Upper lobe of left lung (tissue), 6 donors: ENCODE measurements around the gene SLC6A18. TPM values are rescaled to one million over a fixed set of nuclear protein-coding genes. Genes with fewer than 3 reads are reported as not detected.

Source experiments
- ATAC-seq, 2 donors: fragments of 200-7000 bp; cut with Tn5 transposase; one replicate each; pipeline ENCODE4 v1.9.1; 2022; ENCODE audit warnings: mild to moderate bottlenecking in 2 of 2, moderate library complexity in 2 of 2; ENCODE audit not compliant: low FRiP score in 2 of 2
- DNase-seq, 2 donors: peaks; one replicate each; pipeline ENCODE4 v3.0.0-alpha.2; 2019 to 2020
- H3K27ac ChIP-seq, 4 donors: fragments of 200-600 bp; sonication (generic); one replicate each; pipeline ENCODE4 v1.5.1; 2016 to 2019
- H3K27me3 ChIP-seq, 4 donors: fragments of 200-600 bp; sonication (generic); one replicate each; pipeline ENCODE4 v1.5.1; 2017 to 2019
- H3K36me3 ChIP-seq, 4 donors: fragments of 200-600 bp; sonication (generic); one replicate each; pipeline ENCODE4 v1.5.1; 2016 to 2019
- H3K4me1 ChIP-seq, 4 donors: fragments of 200-600 bp; sonication (generic); one replicate each; pipeline ENCODE4 v1.5.1; 2018 to 2019
- H3K4me3 ChIP-seq, 4 donors: fragments of 200-600 bp; sonication (generic); one replicate each; pipeline ENCODE4 v1.5.1; 2017 to 2019; ENCODE audit warnings: mild to moderate bottlenecking in 2 of 4, moderate library complexity in 1 of 4
- H3K9me3 ChIP-seq, 4 donors: fragments of 200-600 bp; sonication (generic); one replicate each; pipeline ENCODE4 v1.5.1; 2018 to 2019
- EP300 ChIP-seq, 4 donors: sonication (generic); formaldehyde crosslinking; IDR thresholded peaks; one replicate each; pipeline ENCODE4 v1.5.1; 2017; ENCODE audit warnings: antibody characterized with exemption in 4 of 4, control low read depth in 2 of 4
- POLR2A ChIP-seq, 4 donors: fragments of 450-650 bp; IDR thresholded peaks; one replicate each; pipeline ENCODE4 v1.5.1; 2016 to 2017; ENCODE audit warnings: antibody characterized with exemption in 4 of 4, mild to moderate bottlenecking in 2 of 4
- POLR2AphosphoS5 ChIP-seq, 2 donors: sonication (generic); formaldehyde crosslinking; IDR thresholded peaks; one replicate each; pipeline ENCODE4 v1.5.1; 2017; ENCODE audit warnings: antibody characterized with exemption in 2 of 2
- WGBS, 2 donors: methylation state at CpG; one replicate each; pipeline ENCODE4 v1.1.5; 2017 to 2018; 5-methylcytosine and 5-hydroxymethylcytosine counted together
- total RNA-seq, 6 donors: library from RNA; depleted of rRNA in 4 of 6; stranded (reverse); fragments of >200 nt in 4 of 6; gene quantifications; one replicate each; pipeline versions ENCODE4 v1.1.0 to v1.2.1, GENCODE V29; 2016 to 2021
- TF ChIP-seq, protein P1 (sequence below), 6 experiments: fragments of 450-650 bp in 4 of 6; fragments of 200-600 bp in 2 of 6; sonication (generic) in 2 of 6; IDR thresholded peaks; one replicate each; pipeline ENCODE4 v1.5.1; 2016 to 2019; ENCODE audit warnings: antibody characterized with exemption in 6 of 6
- donor health status: DM: no; HTN: no; CAD: no; lungs with moderate emphysema.
- donor health status: DM: no; HTN: yes; CAD: no; lungs with severe emphysema.

Gene SLC6A18
- total RNA-seq, 6 donors from 2014 or later: not detected

DNA sequence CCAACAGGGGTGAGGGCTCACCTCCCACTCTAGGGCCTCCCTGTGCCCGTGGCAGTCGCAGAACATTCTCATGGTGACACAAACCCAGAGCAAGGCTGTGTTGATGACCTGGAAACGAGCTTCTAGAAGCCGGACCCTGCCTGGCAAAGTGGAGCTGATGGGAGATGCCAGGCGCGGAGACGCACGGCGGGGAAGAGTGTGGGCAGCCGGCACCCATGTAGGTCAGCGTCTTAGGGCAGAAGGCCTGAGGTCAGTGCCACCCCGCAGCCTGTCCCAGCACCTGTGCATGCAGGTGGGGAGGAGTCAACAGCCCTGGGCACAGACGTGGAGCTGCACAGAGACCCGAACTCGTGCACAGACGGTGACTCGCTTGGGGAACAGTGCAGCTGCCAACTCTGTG lies 5.4 kb downstream of the SLC6A18 start:
- DNase-seq (peak in 1 of 2 donors; percentile 78), ATAC-seq (no peak)
- peaks cover 3 to 11% (median 7%) of the 10 kb centered on the region in 4 donors for H3K9me3 ChIP-seq
- no peaks in the 10 kb centered on the region for H3K27me3 ChIP-seq
- WGBS, 2 donors: 83 to 87% methylated on average over 12 to 15 of the region's 17 CpGs
- no peak overlapping the region for H3K4me3 ChIP-seq
- no peaks in the 10 kb centered on the region for H3K36me3 ChIP-seq
- H3K27ac ChIP-seq: no peak overlapping the region
- peaks cover 0 to 5% (median 0%) of the 10 kb centered on the region in 4 donors for H3K4me1 ChIP-seq
- no peak for TF ChIP-seq POLR2AphosphoS5 (IDR thresholded peaks at IDR 0.05)
- TF ChIP-seq, protein P1, sequence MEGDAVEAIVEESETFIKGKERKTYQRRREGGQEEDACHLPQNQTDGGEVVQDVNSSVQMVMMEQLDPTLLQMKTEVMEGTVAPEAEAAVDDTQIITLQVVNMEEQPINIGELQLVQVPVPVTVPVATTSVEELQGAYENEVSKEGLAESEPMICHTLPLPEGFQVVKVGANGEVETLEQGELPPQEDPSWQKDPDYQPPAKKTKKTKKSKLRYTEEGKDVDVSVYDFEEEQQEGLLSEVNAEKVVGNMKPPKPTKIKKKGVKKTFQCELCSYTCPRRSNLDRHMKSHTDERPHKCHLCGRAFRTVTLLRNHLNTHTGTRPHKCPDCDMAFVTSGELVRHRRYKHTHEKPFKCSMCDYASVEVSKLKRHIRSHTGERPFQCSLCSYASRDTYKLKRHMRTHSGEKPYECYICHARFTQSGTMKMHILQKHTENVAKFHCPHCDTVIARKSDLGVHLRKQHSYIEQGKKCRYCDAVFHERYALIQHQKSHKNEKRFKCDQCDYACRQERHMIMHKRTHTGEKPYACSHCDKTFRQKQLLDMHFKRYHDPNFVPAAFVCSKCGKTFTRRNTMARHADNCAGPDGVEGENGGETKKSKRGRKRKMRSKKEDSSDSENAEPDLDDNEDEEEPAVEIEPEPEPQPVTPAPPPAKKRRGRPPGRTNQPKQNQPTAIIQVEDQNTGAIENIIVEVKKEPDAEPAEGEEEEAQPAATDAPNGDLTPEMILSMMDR (IDR thresholded peaks at IDR 0.05): no peak
- TF ChIP-seq POLR2A (IDR thresholded peaks at IDR 0.05): no peak
- no peak for TF ChIP-seq EP300 (IDR thresholded peaks at IDR 0.05)

DNA sequence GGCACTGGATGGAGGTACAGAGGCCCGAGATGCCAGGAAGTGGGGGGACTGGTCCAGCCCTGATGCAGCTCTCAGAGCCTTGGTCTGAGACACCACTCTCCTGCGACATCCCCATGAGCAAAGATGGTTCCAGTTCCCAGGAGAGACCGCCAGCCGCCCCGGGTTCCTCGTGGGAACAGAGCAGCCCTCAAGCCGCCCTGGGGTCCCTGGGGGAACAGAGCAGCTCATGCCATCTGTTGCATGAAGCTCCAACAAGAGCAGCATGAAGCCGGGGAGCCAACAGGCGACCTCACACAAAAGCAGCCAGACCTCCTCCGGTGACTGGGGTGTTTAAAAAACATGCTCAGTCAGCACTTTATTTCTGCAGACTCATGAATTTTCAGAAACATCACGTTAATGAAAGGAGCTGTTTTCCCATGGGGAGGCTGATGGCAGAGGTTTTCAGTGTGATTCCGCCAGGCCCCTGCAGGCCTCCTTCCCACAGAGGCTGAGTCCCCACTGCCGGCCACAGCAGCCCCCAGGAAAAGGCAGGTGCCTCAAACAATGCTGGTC lies 6.2 kb downstream of the SLC6A18 start:
- Histone ChIP-seq H3K4me1 (peaks cover 0 to 5% (median 0%) of the 10 kb centered on the region in 4 donors), H3K27ac (no peak overlapping the region), H3K27me3 (no peaks in the 10 kb centered on the region), H3K36me3 (no peaks in the 10 kb centered on the region), H3K9me3 (peaks cover 5 to 20% (median 13%) of the 10 kb centered on the region in 4 donors), H3K4me3 (no peak overlapping the region)
- TF ChIP-seq POLR2A (IDR thresholded peaks at IDR 0.05) (no peak), POLR2AphosphoS5 (IDR thresholded peaks at IDR 0.05) (no peak), EP300 (IDR thresholded peaks at IDR 0.05) (no peak)
- TF ChIP-seq, protein P1 (IDR thresholded peaks at IDR 0.05): no peak
- DNase-seq (no peak), ATAC-seq (no peak)
- WGBS, 2 donors: 64 to 67% methylated on average over 6 to 13 of the region's 13 CpGs

DNA sequence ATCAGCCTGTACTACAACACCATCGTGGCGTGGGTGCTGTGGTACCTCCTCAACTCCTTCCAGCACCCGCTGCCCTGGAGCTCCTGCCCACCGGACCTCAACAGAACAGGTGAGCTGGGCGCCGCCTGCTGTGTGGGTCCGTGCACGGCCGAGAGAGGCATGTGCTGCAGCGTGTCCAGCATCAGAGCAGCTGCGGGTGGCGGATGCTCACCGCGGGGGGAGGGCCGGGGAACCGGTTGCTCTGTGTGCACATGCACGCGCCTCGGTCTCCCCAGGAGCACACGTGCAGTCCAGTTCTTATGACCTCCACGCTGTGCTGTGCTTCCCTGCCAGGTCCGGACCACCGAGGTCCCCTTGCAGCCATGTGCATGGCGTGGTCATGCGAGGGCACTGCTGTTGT lies 7.6 kb downstream of the SLC6A18 start:
- TF ChIP-seq POLR2AphosphoS5 (IDR thresholded peaks at IDR 0.05) (no peak), POLR2A (IDR thresholded peaks at IDR 0.05) (no peak), EP300 (IDR thresholded peaks at IDR 0.05) (no peak)
- TF ChIP-seq, protein P1 (IDR thresholded peaks at IDR 0.05): no peak
- H3K27ac ChIP-seq: no peak overlapping the region
- no peaks in the 10 kb centered on the region for H3K27me3 ChIP-seq
- H3K4me1 ChIP-seq: peaks cover 0 to 5% (median 0%) of the 10 kb centered on the region in 4 donors
- H3K36me3 ChIP-seq: no peaks in the 10 kb centered on the region
- WGBS, 2 donors: 71 to 95% methylated on average over 2 to 25 of the region's 25 CpGs
- H3K9me3 ChIP-seq: peaks cover 5 to 25% (median 13%) of the 10 kb centered on the region in 4 donors
- peak in 1 of 2 donors; percentile 77 for DNase-seq
- no peak overlapping the region for H3K4me3 ChIP-seq
- no peak for ATAC-seq

DNA sequence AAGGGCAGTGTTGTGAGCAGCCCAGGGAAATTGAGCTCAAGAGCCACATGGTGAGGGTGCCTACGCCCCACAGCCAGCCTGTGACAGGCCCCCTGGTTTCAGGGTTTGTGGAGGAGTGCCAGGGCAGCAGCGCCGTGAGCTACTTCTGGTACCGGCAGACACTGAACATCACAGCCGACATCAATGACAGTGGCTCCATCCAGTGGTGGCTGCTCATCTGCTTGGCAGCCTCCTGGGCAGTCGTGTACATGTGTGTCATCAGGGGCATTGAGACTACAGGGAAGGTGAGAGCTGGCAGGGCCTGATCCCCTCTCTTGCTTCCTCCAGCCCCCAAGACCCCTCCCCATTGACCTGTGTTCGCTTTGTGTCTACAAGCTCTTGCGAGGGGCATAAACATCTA lies 10.2 kb downstream of the SLC6A18 start:
- Histone ChIP-seq H3K36me3 (no peaks in the 10 kb centered on the region), H3K4me1 (no peaks in the 10 kb centered on the region), H3K9me3 (peaks cover 5 to 25% (median 13%) of the 10 kb centered on the region in 4 donors), H3K27ac (no peak overlapping the region), H3K27me3 (no peaks in the 10 kb centered on the region), H3K4me3 (no peak overlapping the region)
- no peak for ATAC-seq
- TF ChIP-seq POLR2AphosphoS5 (IDR thresholded peaks at IDR 0.05) (no peak), EP300 (IDR thresholded peaks at IDR 0.05) (no peak), POLR2A (IDR thresholded peaks at IDR 0.05) (no peak)
- TF ChIP-seq, protein P1 (IDR thresholded peaks at IDR 0.05): no peak
- WGBS, 2 donors: 77 to 84% methylated on average over 6 to 8 of the region's 8 CpGs
- no peak for DNase-seq

DNA sequence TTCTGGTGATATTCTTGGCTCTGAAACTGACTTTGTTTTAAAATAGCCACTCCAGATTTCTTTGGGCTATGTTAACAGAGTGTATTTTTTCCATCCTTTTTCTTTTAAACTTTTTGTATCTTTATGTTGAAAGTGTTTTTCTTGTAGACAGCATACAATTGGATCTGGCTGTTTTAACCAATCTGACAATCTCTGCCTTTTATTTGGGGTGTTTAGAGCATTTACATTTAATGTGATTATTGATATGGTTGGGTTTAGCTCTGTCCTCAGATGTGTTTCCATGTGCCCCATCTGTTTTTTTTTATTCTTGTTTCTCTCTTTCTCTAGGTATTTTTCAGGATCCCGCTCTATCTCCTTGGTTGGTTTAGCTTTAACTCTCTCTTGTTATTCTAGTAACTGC lies 10.7 kb downstream of the SLC6A18 start:
- Histone ChIP-seq H3K9me3 (peaks cover 5 to 25% (median 13%) of the 10 kb centered on the region in 4 donors), H3K4me3 (no peak overlapping the region), H3K4me1 (no peaks in the 10 kb centered on the region), H3K27ac (no peak overlapping the region), H3K36me3 (no peaks in the 10 kb centered on the region), H3K27me3 (no peaks in the 10 kb centered on the region)
- no peak for TF ChIP-seq POLR2A (IDR thresholded peaks at IDR 0.05)
- no peak for TF ChIP-seq EP300 (IDR thresholded peaks at IDR 0.05)
- TF ChIP-seq, protein P1 (IDR thresholded peaks at IDR 0.05): no peak
- TF ChIP-seq POLR2AphosphoS5 (IDR thresholded peaks at IDR 0.05): no peak
- 88 to 96% methylated on average over 1 of the region's 1 CpG for WGBS, 2 donors
- no peak for DNase-seq
- ATAC-seq: no peak
